Tibial nerve (tissue), 4 donors: ENCODE measurements around the gene PTPRO.

Experiments used
- CTCF ChIP-seq, 5 experiments: fragments of 200-600 bp in 3 of 5; fragments of 450-650 bp in 2 of 5; sonication (generic) in 3 of 5; IDR thresholded peaks; one replicate each; pipeline ENCODE4 v1.5.1; 2016 to 2019; ENCODE audit warnings: antibody characterized with exemption in 5 of 5, mild to moderate bottlenecking in 3 of 5, moderate library complexity in 2 of 5
- EP300 ChIP-seq, 2 donors: sonication (generic); formaldehyde crosslinking; IDR thresholded peaks; one replicate each; pipeline ENCODE4 v1.6.1; 2017; ENCODE audit warnings: antibody characterized with exemption in 2 of 2, mild to moderate bottlenecking in 1 of 2

GRCh38 chr12:15273896-15274295 lies 48.4 kb upstream of the PTPRO start:
- no peak for TF ChIP-seq EP300 (IDR thresholded peaks at IDR 0.05)
- no peak for TF ChIP-seq CTCF (IDR thresholded peaks at IDR 0.05)
